ENCODE measurements around the gene AFF1. TPM values are rescaled to one million over a fixed set of nuclear protein-coding genes. Genes with fewer than 3 reads are reported as not detected.
A peak's percentile ranks its signal among the peaks of the same experiment; 100 is the strongest.

Gene AFF1
- total RNA-seq, 4 donors from 2014 or later: 22.9 to 47.1 (median 34.0) TPM

GRCh38 chr4:87015416-87015815, 80.6 kb downstream of the AFF1 start:
- intact Hi-C loops (cut with DNase I): no loop called here
- peak overlapping the region; percentile 0 to 76 (median 72) for H3K27ac ChIP-seq

GRCh38 chr4:87017580-87018342, 83.0 kb downstream of the AFF1 start:
- DNase-seq: no peak
- no peak overlapping the region for H3K4me3 ChIP-seq
- peak overlapping the region in 2 of 4 donors; percentile 7 to 64 for H3K27ac ChIP-seq
- 72 to 82% methylated on average over 10 of the region's 10 CpGs for WGBS, 2 donors
- no peak for TF ChIP-seq CTCF (IDR thresholded peaks at IDR 0.05)
- TF ChIP-seq POLR2A (IDR thresholded peaks at IDR 0.05): no peak
- no peaks in the 10 kb centered on the region for H3K27me3 ChIP-seq
- no peaks in the 10 kb centered on the region for H3K9me3 ChIP-seq
- peaks cover 0 to 90% (median 27%) of the 10 kb centered on the region in 3 donors for H3K4me1 ChIP-seq
- H3K36me3 ChIP-seq: no peaks in the 10 kb centered on the region
- intact Hi-C loops (cut with DNase I): no loop called here

More at GRCh38 chr4:87015416-87015815, 80.6 kb downstream of the AFF1 start:
- Histone ChIP-seq H3K4me1 (peaks cover 5 to 98% (median 43%) of the 10 kb centered on the region in 3 donors), H3K9me3 (no peaks in the 10 kb centered on the region), H3K27me3 (no peaks in the 10 kb centered on the region), H3K36me3 (no peaks in the 10 kb centered on the region), H3K4me3 (no peak overlapping the region)
- DNase-seq: no peak
- TF ChIP-seq CTCF (IDR thresholded peaks at IDR 0.05) (no peak), POLR2A (IDR thresholded peaks at IDR 0.05) (no peak)
- 42 to 46% methylated on average over 1 of the region's 1 CpG for WGBS, 2 donors

GRCh38 chr4:87018753-87019152, 83.9 kb downstream of the AFF1 start:
- H3K36me3 ChIP-seq: no peaks in the 10 kb centered on the region
- peaks cover under 1 to 90% (median 25%) of the 10 kb centered on the region in 3 donors for H3K4me1 ChIP-seq
- H3K27ac ChIP-seq: peak overlapping the region in 3 of 4 donors; percentile 6 to 22 (median 8)
- WGBS, 2 donors: 57 to 72% methylated on average over 1 of the region's 1 CpG
- no peaks in the 10 kb centered on the region for H3K27me3 ChIP-seq
- no peak overlapping the region for H3K4me3 ChIP-seq
- DNase-seq: no peak
- TF ChIP-seq POLR2A (IDR thresholded peaks at IDR 0.05) (no peak), CTCF (IDR thresholded peaks at IDR 0.05) (no peak)
- H3K9me3 ChIP-seq: no peaks in the 10 kb centered on the region
- intact Hi-C loops (cut with DNase I): no loop called here

- 71 to 88% methylated on average over 1 to 4 of the region's 4 CpGs for WGBS, 2 donors
- no peak for DNase-seq
- Histone ChIP-seq H3K4me3 (no peak overlapping the region), H3K4me1 (peaks cover 6 to 90% (median 26%) of the 10 kb centered on the region in 3 donors), H3K9me3 (no peaks in the 10 kb centered on the region), H3K27me3 (no peaks in the 10 kb centered on the region), H3K27ac (peak overlapping the region in 3 of 4 donors; percentile 6 to 22 (median 8)), H3K36me3 (no peaks in the 10 kb centered on the region)
- no peak for TF ChIP-seq POLR2A (IDR thresholded peaks at IDR 0.05)
- TF ChIP-seq CTCF (IDR thresholded peaks at IDR 0.05): no peak
- intact Hi-C loops (cut with DNase I): no loop called here
Observed at GRCh38 chr4:87019246-87019791, 84.5 kb downstream of the AFF1 start.

DNA sequence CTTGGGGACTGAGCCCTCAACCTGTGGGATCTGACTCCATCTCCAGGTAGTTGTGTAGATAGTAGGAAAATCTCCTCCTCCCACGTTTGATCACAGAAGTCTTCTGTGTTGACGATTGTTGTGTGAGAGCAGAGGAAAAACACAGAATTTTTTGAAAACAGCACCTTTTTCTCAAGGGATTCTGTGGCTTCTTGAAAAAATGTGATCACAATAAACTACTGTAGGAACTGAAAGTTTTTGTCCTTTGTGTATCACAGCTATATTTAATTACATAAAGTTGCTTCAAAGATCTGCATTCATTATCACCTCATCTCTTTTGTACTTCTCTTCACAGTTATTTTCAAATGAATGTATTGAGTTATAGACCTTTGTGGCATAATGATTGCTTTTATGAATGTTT, 85.1 kb downstream of the AFF1 start:
- H3K27ac ChIP-seq: peak overlapping the region in 1 of 4 donors; percentile 8
- intact Hi-C loops (cut with DNase I): no loop called here
- 56 to 71% methylated on average over 2 of the region's 2 CpGs for WGBS, 2 donors

More for the DNA sequence above, 85.1 kb downstream of the AFF1 start:
- Histone ChIP-seq H3K9me3 (no peaks in the 10 kb centered on the region), H3K4me1 (peaks cover 12 to 90% (median 27%) of the 10 kb centered on the region in 3 donors), H3K27me3 (no peaks in the 10 kb centered on the region), H3K36me3 (no peaks in the 10 kb centered on the region), H3K4me3 (no peak overlapping the region)
- no peak for DNase-seq
- no peak for TF ChIP-seq CTCF (IDR thresholded peaks at IDR 0.05)
- no peak for TF ChIP-seq POLR2A (IDR thresholded peaks at IDR 0.05)

Data from esophagus squamous epithelium (tissue), 5 donors.